HEK293 (cell line): ENCODE data around the gene SHTN1.

ENCODE experiments used
- CTCF ChIA-PET: fragments of 350-600 bp; formaldehyde crosslinking; extraction: SDS; loops from one replicate; lab custom pipeline; 2021; ENCODE audit warnings: antibody characterized with exemption; lab: Yijun Ruan, JAX
- POLR2A ChIA-PET: fragments of 300-600 bp; formaldehyde crosslinking; extraction: SDS; loops from one replicate; lab custom pipeline; 2020; ENCODE audit warnings: antibody characterized with exemption, inconsistent platforms; lab: Yijun Ruan, JAX
- H3K27ac ChIP-seq: fragments of 200-500 bp; sonication (Bioruptor generic); 2 replicates; pipeline ENCODE4 v1.5.1; 2014; ENCODE audit warnings: low read depth, low read length, control low read depth, inconsistent platforms; ENCODE audit errors: extremely low read depth
- H3K36me3 ChIP-seq, 2 experiments: fragments of 200-500 bp in 1 of 2; sonication (Bioruptor generic) in 1 of 2; 1 replicate in 1 of 2; 2 replicates in 1 of 2; pipeline ENCODE4 v1.5.1; 2014 to 2017; ENCODE audit warnings: inconsistent platforms in 2 of 2, low read length in 2 of 2; ENCODE audit not compliant: control insufficient read depth in 2 of 2, insufficient read depth in 1 of 2
- H3K4me1 ChIP-seq: fragments of 200-500 bp; sonication (Bioruptor generic); 2 replicates; pipeline ENCODE4 v1.5.1; 2014; ENCODE audit warnings: mild to moderate bottlenecking, low read length, inconsistent platforms; ENCODE audit not compliant: control insufficient read depth, insufficient read depth
- H3K4me3 ChIP-seq: 2 replicates; pipeline ENCODE4 v1.5.1; 2011; ENCODE audit warnings: low read depth, mild to moderate bottlenecking, control low read depth, low read length, moderate library complexity
- H3K9me3 ChIP-seq: fragments of 200-500 bp; sonication (Bioruptor generic); 2 replicates; pipeline ENCODE4 v1.5.1; 2014; ENCODE audit warnings: low read depth, low read length, inconsistent platforms; ENCODE audit not compliant: control insufficient read depth, insufficient read depth
- KLF10 ChIP-seq: fragments of 450-650 bp; IDR thresholded peaks from 2 replicates; pipeline ENCODE4 v1.5.1; 2018; ENCODE audit warnings: missing biosample characterization, mild to moderate bottlenecking, missing genetic modification characterization
- KLF9 ChIP-seq: fragments of 450-650 bp; formaldehyde crosslinking; IDR thresholded peaks from 2 replicates; pipeline ENCODE4 v1.5.1; 2016; ENCODE audit warnings: missing biosample characterization, missing genetic modification characterization, low read depth
- MEIS1 ChIP-seq: sonication (generic); formaldehyde crosslinking; IDR thresholded peaks from 2 replicates; pipeline ENCODE4 v1.8.1; 2022; ENCODE audit warnings: missing genetic modification reagents, mild to moderate bottlenecking, borderline replicate concordance
- OSR2 ChIP-seq: fragments of 450-650 bp; formaldehyde crosslinking; IDR thresholded peaks from 2 replicates; pipeline ENCODE4 v1.5.1; 2016; ENCODE audit warnings: missing biosample characterization, missing genetic modification characterization
- PATZ1 ChIP-seq: fragments of 450-650 bp; formaldehyde crosslinking; IDR thresholded peaks from 2 replicates; pipeline ENCODE4 v1.5.1; 2016; ENCODE audit warnings: missing biosample characterization, missing genetic modification characterization
- REPIN1 ChIP-seq: fragments of 450-650 bp; formaldehyde crosslinking; IDR thresholded peaks from 2 replicates; pipeline ENCODE4 v1.5.1; 2017; ENCODE audit warnings: missing biosample characterization, missing genetic modification characterization, low read depth
- SP2 ChIP-seq: fragments of 450-650 bp; formaldehyde crosslinking; IDR thresholded peaks from 2 replicates; pipeline ENCODE4 v1.5.1; 2016; ENCODE audit warnings: missing biosample characterization, missing genetic modification characterization
- SP3 ChIP-seq: fragments of 450-650 bp; formaldehyde crosslinking; IDR thresholded peaks from 2 replicates; pipeline ENCODE4 v1.5.1; 2016; ENCODE audit warnings: missing biosample characterization, missing genetic modification characterization
- ZBTB17 ChIP-seq: fragments of 450-650 bp; formaldehyde crosslinking; IDR thresholded peaks from 2 replicates; pipeline ENCODE4 v1.5.1; 2016; ENCODE audit warnings: missing biosample characterization, missing genetic modification characterization
- ZBTB44 ChIP-seq: fragments of 450-650 bp; IDR thresholded peaks from 2 replicates; pipeline ENCODE4 v1.5.1; 2018; ENCODE audit warnings: missing biosample characterization, mild to moderate bottlenecking, missing genetic modification characterization
- ZBTB6 ChIP-seq: fragments of 450-650 bp; formaldehyde crosslinking; IDR thresholded peaks from 2 replicates; pipeline ENCODE4 v1.5.1; 2017; ENCODE audit warnings: missing biosample characterization, missing genetic modification characterization
- ZEB2 ChIP-seq: fragments of 450-650 bp; formaldehyde crosslinking; IDR thresholded peaks from 2 replicates; pipeline ENCODE4 v1.5.1; 2016; ENCODE audit warnings: missing biosample characterization, missing genetic modification characterization
- ZFP69B ChIP-seq: fragments of 450-650 bp; formaldehyde crosslinking; IDR thresholded peaks from 2 replicates; pipeline ENCODE4 v1.5.1; 2016; ENCODE audit warnings: missing biosample characterization, missing genetic modification characterization
- ZNF138 ChIP-seq: fragments of 450-650 bp; formaldehyde crosslinking; IDR thresholded peaks from 2 replicates; pipeline ENCODE4 v1.5.1; 2016; ENCODE audit warnings: missing biosample characterization, missing genetic modification characterization, borderline replicate concordance
- ZNF324 ChIP-seq: fragments of 450-650 bp; formaldehyde crosslinking; IDR thresholded peaks from 2 replicates; pipeline ENCODE4 v1.5.1; 2016; ENCODE audit warnings: missing biosample characterization, missing genetic modification characterization
- ZNF335 ChIP-seq: fragments of 450-650 bp; formaldehyde crosslinking; conservative IDR thresholded peaks from 2 replicates; pipeline ENCODE4 v1.5.1; 2016; ENCODE audit warnings: missing biosample characterization, missing genetic modification characterization
- ZNF354C ChIP-seq: fragments of 450-650 bp; formaldehyde crosslinking; IDR thresholded peaks from 2 replicates; pipeline ENCODE4 v1.5.1; 2016; ENCODE audit warnings: missing biosample characterization, missing genetic modification characterization, low read depth, borderline replicate concordance
- ZNF366 ChIP-seq: fragments of 450-650 bp; formaldehyde crosslinking; conservative IDR thresholded peaks from 2 replicates; pipeline ENCODE4 v1.5.1; 2016; ENCODE audit warnings: missing biosample characterization, missing genetic modification characterization
- ZNF394 ChIP-seq: fragments of 450-650 bp; formaldehyde crosslinking; IDR thresholded peaks from 2 replicates; pipeline ENCODE4 v1.5.1; 2016; ENCODE audit warnings: missing biosample characterization, missing genetic modification characterization, mild to moderate bottlenecking, moderate library complexity, borderline replicate concordance
- ZNF521 ChIP-seq: fragments of 450-650 bp; formaldehyde crosslinking; IDR thresholded peaks from 2 replicates; pipeline ENCODE4 v1.5.1; 2017; ENCODE audit warnings: missing biosample characterization, mild to moderate bottlenecking, missing genetic modification characterization
- ZNF560 ChIP-seq: fragments of 450-650 bp; formaldehyde crosslinking; IDR thresholded peaks from 2 replicates; pipeline ENCODE4 v1.5.1; 2017; ENCODE audit warnings: missing biosample characterization, missing genetic modification characterization, borderline replicate concordance
- ZNF600 ChIP-seq: fragments of 450-650 bp; formaldehyde crosslinking; IDR thresholded peaks from 2 replicates; pipeline ENCODE4 v1.5.1; 2016; ENCODE audit warnings: missing biosample characterization, missing genetic modification characterization
- ZNF658 ChIP-seq: fragments of 450-650 bp; formaldehyde crosslinking; IDR thresholded peaks from 2 replicates; pipeline ENCODE4; 2016; ENCODE audit warnings: missing biosample characterization, missing genetic modification characterization
- ZNF76 ChIP-seq: fragments of 450-650 bp; formaldehyde crosslinking; IDR thresholded peaks from 2 replicates; pipeline ENCODE4; 2016; ENCODE audit warnings: low read depth, missing biosample characterization, missing genetic modification characterization, borderline replicate concordance
- ZSCAN18 ChIP-seq: fragments of 450-650 bp; formaldehyde crosslinking; IDR thresholded peaks from 2 replicates; pipeline ENCODE4 v1.5.1; 2016; ENCODE audit warnings: missing biosample characterization, missing genetic modification characterization
- TF ChIP-seq, protein P1 (sequence below): fragments of 450-650 bp; formaldehyde crosslinking; IDR thresholded peaks from 2 replicates; pipeline ENCODE4 v1.5.1; 2017; ENCODE audit warnings: missing biosample characterization, missing genetic modification characterization
- TF ChIP-seq, protein P2 (sequence below): fragments of 450-650 bp; formaldehyde crosslinking; IDR thresholded peaks from 2 replicates; pipeline ENCODE4 v1.5.1; 2016; ENCODE audit warnings: missing biosample characterization, missing genetic modification characterization

The SHTN1 gene

GRCh38 chr10:117005026-117005526 is at the start of gene SHTN1:
TSS of gene SHTN1 (minus strand) at chr10:117005187. CDS start at chr10:117005079, 108 bp downstream.
- CTCF ChIA-PET, result interaction anchor here (0.6 to 1.6 kb wide), 8 partner anchors 9 to 217 kb away, joined by 3 to 5 read pairs (median 4); no protein-coding TSS in a partner anchor
- POLR2A ChIA-PET, result interaction anchor here (0.8 to 1.3 kb wide), 7 partner anchors 13 to 159 kb away, joined by 3 to 5 read pairs (median 4); partner anchors contain the start of gene ENO4
- TF ChIP-seq SP3 (tag by site-specific recombination) (peak; percentile 93), ZNF658 (tag by site-specific recombination) (no peak), ZNF600 (peak; percentile 83; the same call in 1 of the 2 replicates), ZNF560 (no peak), ZNF335 (tag by site-specific recombination) (peak; percentile 91), ZSCAN18 (tag by site-specific recombination) (0 out of 2 replicates have a peak, but pooled peaks have one; percentile 18), KLF9 (tag by site-specific recombination) (peak; percentile 72), OSR2 (tag by site-specific recombination) (peak; percentile 72; the same call in 1 of the 2 replicates), ZNF76 (0 out of 2 replicates have a peak, but pooled peaks have one; percentile 18), ZBTB17 (tag by site-specific recombination) (peak; percentile 86), ZNF394 (peak; percentile 69; the same call in 1 of the 2 replicates), ZNF324 (tag by site-specific recombination) (no peak; the same call in 1 of the 2 replicates), ZFP69B (tag by site-specific recombination) (peak; percentile 72), ZNF354C (no peak), ZNF366 (tag by site-specific recombination) (peak; percentile 91), MEIS1 (CRISPR knock-in tag) (no peak), ZNF138 (tag by site-specific recombination) (no peak), ZEB2 (tag by site-specific recombination) (peak; percentile 77), PATZ1 (tag by site-specific recombination) (peak; percentile 67; the same call in 1 of the 2 replicates), SP2 (tag by site-specific recombination) (peak; percentile 83), ZBTB44 (tag by site-specific recombination) (no peak), KLF10 (tag by site-specific recombination) (peak; percentile 67; the same call in 1 of the 2 replicates), ZNF521 (tag by site-specific recombination) (no peak), ZBTB6 (tag by site-specific recombination) (peak; percentile 83), REPIN1 (tag by site-specific recombination) (no peak)
- TF ChIP-seq, protein P1, sequence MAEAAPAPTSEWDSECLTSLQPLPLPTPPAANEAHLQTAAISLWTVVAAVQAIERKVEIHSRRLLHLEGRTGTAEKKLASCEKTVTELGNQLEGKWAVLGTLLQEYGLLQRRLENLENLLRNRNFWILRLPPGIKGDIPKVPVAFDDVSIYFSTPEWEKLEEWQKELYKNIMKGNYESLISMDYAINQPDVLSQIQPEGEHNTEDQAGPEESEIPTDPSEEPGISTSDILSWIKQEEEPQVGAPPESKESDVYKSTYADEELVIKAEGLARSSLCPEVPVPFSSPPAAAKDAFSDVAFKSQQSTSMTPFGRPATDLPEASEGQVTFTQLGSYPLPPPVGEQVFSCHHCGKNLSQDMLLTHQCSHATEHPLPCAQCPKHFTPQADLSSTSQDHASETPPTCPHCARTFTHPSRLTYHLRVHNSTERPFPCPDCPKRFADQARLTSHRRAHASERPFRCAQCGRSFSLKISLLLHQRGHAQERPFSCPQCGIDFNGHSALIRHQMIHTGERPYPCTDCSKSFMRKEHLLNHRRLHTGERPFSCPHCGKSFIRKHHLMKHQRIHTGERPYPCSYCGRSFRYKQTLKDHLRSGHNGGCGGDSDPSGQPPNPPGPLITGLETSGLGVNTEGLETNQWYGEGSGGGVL (tag by site-specific recombination), result peak; percentile 81
- TF ChIP-seq, protein P2, sequence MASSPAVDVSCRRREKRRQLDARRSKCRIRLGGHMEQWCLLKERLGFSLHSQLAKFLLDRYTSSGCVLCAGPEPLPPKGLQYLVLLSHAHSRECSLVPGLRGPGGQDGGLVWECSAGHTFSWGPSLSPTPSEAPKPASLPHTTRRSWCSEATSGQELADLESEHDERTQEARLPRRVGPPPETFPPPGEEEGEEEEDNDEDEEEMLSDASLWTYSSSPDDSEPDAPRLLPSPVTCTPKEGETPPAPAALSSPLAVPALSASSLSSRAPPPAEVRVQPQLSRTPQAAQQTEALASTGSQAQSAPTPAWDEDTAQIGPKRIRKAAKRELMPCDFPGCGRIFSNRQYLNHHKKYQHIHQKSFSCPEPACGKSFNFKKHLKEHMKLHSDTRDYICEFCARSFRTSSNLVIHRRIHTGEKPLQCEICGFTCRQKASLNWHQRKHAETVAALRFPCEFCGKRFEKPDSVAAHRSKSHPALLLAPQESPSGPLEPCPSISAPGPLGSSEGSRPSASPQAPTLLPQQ (tag by site-specific recombination), result peak; percentile 86

More at GRCh38 chr10:117005026-117005526, at the start of gene SHTN1:
- peak within 1 kb of the TSS; percentile 91 for H3K27ac ChIP-seq
- H3K36me3 ChIP-seq, result no peaks in the 10 kb centered on the region
- peaks cover 9% of the 10 kb centered on the region; the same call in 1 of the 2 replicates for H3K4me1 ChIP-seq
- peak within 1 kb of the TSS; percentile 80 for H3K4me3 ChIP-seq
- H3K9me3 ChIP-seq, result no peaks in the 10 kb centered on the region
